Right lobe of liver (tissue), 4 donors: ENCODE data around the gene CHRNA3.

ENCODE experiments used
- POLR2A ChIP-seq: fragments of 450-650 bp; IDR thresholded peaks from one replicate; pipeline ENCODE4 v1.6.1; 2017; ENCODE audit warnings: antibody characterized with exemption, mild to moderate bottlenecking
- TF ChIP-seq, protein P1 (sequence below), 4 donors: fragments of 200-600 bp in 3 of 4; fragments of 450-650 bp in 1 of 4; IDR thresholded peaks; one replicate each; pipeline versions ENCODE4 v1.5.1 to v1.8.0; 2016 to 2022; ENCODE audit warnings: antibody characterized with exemption in 4 of 4, mild to moderate bottlenecking in 2 of 4
- donor health status: DM: no; HTN: no; CAD: no.
- donor health status: DM: no; HTN: no; CAD: no.
- donor health status: DM: no; HTN: yes; CAD: no.

DNA sequence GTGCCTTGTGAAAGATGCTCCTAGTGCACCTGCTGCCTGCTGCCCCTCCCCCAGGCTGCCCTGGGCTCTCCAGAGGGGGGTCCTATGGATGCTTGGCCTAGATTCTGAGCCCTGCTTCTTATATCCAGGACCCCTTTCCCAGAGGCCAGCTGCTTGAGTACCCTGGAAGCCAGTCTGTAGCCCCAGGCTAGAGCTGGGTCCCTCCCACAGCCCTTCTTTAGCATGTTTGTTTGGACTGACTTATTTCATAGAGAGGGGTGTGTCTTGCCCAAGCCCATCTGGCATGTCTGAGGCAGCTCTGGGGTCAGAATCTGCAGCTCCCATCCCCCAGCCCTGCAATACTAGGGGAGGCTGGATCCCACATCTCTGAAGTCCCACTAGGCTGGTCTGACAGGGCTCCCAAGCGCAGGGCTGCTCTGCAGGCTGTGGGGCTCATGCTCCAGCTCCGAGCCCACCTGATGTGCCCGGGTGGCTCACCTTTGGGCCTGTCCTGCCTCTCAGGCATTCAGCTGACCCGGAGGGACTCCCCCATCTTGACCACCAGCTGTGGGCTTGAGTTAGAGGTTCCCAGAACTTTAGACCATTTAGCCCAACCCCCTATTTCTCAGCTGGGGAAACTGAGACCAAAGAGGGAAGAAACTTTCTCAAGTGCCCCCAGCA lies 17.1 kb upstream of the CHRNA3 start:
- TF ChIP-seq, protein P1, sequence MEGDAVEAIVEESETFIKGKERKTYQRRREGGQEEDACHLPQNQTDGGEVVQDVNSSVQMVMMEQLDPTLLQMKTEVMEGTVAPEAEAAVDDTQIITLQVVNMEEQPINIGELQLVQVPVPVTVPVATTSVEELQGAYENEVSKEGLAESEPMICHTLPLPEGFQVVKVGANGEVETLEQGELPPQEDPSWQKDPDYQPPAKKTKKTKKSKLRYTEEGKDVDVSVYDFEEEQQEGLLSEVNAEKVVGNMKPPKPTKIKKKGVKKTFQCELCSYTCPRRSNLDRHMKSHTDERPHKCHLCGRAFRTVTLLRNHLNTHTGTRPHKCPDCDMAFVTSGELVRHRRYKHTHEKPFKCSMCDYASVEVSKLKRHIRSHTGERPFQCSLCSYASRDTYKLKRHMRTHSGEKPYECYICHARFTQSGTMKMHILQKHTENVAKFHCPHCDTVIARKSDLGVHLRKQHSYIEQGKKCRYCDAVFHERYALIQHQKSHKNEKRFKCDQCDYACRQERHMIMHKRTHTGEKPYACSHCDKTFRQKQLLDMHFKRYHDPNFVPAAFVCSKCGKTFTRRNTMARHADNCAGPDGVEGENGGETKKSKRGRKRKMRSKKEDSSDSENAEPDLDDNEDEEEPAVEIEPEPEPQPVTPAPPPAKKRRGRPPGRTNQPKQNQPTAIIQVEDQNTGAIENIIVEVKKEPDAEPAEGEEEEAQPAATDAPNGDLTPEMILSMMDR (IDR thresholded peaks at IDR 0.05): no peak
- no peak for TF ChIP-seq POLR2A
